NCI-H1436 (cell line): ENCODE measurements around the gene TBL3.

Experiments used
- DNase-seq: peaks from one replicate; lab custom pipeline; 2025; lab: John Stamatoyannopoulos, UW

TBL3 gene

GRCh38 chr16:2016407-2016922 is 44.6 kb downstream of the TBL3 start:
- DNase-seq, result no peak

GRCh38 chr16:2019518-2019920 is 47.7 kb downstream of the TBL3 start, which contains the start of gene NPW:
Gene NPW (plus strand): TSS chr16:2019785.
- peak; percentile 18 for DNase-seq

GRCh38 chr16:2019921-2020831 is 48.3 kb downstream of the TBL3 start:
- no peak for DNase-seq

GRCh38 chr16:2022723-2023091 is 50.9 kb downstream of the TBL3 start:
- no peak for DNase-seq

- DNase-seq, result peak; percentile 80
Observed at GRCh38 chr16:2023092-2024031, 51.5 kb downstream of the TBL3 start.

- DNase-seq, result no peak
Observed at GRCh38 chr16:2024032-2024420, 52.2 kb downstream of the TBL3 start.

GRCh38 chr16:2025251-2025650 is 53.4 kb downstream of the TBL3 start:
- no peak for DNase-seq

GRCh38 chr16:2025878-2026460 is 54.1 kb downstream of the TBL3 start:
- no peak for DNase-seq

GRCh38 chr16:2026461-2027023 is 54.7 kb downstream of the TBL3 start, which contains the start of gene NHERF2:
Gene NHERF2 (plus strand): TSS chr16:2026902. CDS start chr16:2027006, 104 bp downstream.
- no peak for DNase-seq

- DNase-seq, result no peak
Observed at GRCh38 chr16:2027024-2028010, 55.5 kb downstream of the TBL3 start.

GRCh38 chr16:2028146-2028545 is 56.3 kb downstream of the TBL3 start:
- no peak for DNase-seq

- DNase-seq, result no peak
Observed at GRCh38 chr16:2028620-2029220, 56.9 kb downstream of the TBL3 start.

GRCh38 chr16:2029350-2029749 is 57.5 kb downstream of the TBL3 start:
- no peak for DNase-seq

- DNase-seq, result no peak
Observed at GRCh38 chr16:2030036-2030435, 58.2 kb downstream of the TBL3 start.

GRCh38 chr16:2031081-2031577 is 59.3 kb downstream of the TBL3 start:
- no peak for DNase-seq
